Liver (tissue), 3 donors: ENCODE data around the gene GRIK2.

Experiments
- ATF3 ChIP-seq: IDR thresholded peaks from 2 replicates; pipeline ENCODE4 v1.6.1; 2016; ENCODE audit warnings: antibody characterized with exemption
- CTCF ChIP-seq: fragments of 150-350 bp; IDR thresholded peaks from 2 replicates; pipeline ENCODE4 v1.5.1; 2017; ENCODE audit warnings: improper control_type of control experiment, low read depth, low read length; ENCODE audit not compliant: missing input control
- JUND ChIP-seq, 2 donors: IDR thresholded peaks; 2 replicates each; pipeline ENCODE4 v1.6.1; 2016; ENCODE audit warnings: antibody characterized with exemption in 2 of 2
- MAX ChIP-seq: IDR thresholded peaks from 2 replicates; pipeline ENCODE4 v1.6.1; 2016; ENCODE audit warnings: antibody characterized with exemption
- NR2F2 ChIP-seq: IDR thresholded peaks from 2 replicates; pipeline ENCODE4 v1.6.1; 2016; ENCODE audit warnings: antibody characterized with exemption
- RAD21 ChIP-seq, 2 donors: IDR thresholded peaks; 2 replicates each; pipeline ENCODE4 v1.6.1; 2016; ENCODE audit warnings: antibody characterized with exemption in 2 of 2, mild to moderate bottlenecking in 2 of 2
- REST ChIP-seq: IDR thresholded peaks from 2 replicates; pipeline ENCODE4 v1.6.1; 2016; ENCODE audit warnings: antibody characterized with exemption, mild to moderate bottlenecking
- SP1 ChIP-seq: IDR thresholded peaks from 2 replicates; pipeline ENCODE4 v1.6.1; 2018; ENCODE audit warnings: antibody characterized with exemption, mild to moderate bottlenecking
- TAF1 ChIP-seq: conservative IDR thresholded peaks from 2 replicates; pipeline ENCODE4 v1.6.1; 2016; ENCODE audit warnings: antibody characterized with exemption, mild to moderate bottlenecking
- YY1 ChIP-seq: IDR thresholded peaks from 2 replicates; pipeline ENCODE4 v1.6.1; 2016; ENCODE audit warnings: antibody characterized with exemption, mild to moderate bottlenecking
- ZBTB33 ChIP-seq: IDR thresholded peaks from 2 replicates; pipeline ENCODE4 v1.6.1; 2016; ENCODE audit warnings: antibody characterized with exemption
- donor health status: healthy.
- donor health status: healthy.

GRCh38 chr6:101760843-101761621 is 367.5 kb downstream of the GRIK2 start:
- TF ChIP-seq CTCF, result no peak
- TF ChIP-seq SP1, result peak; percentile 60
- peak; percentile 93 for TF ChIP-seq MAX
- peak; percentile 75 for TF ChIP-seq YY1
- TF ChIP-seq ZBTB33, result peak; percentile 90
- TF ChIP-seq ATF3, result peak; percentile 21
- peak; percentile 59 for TF ChIP-seq REST
- peak; percentile 44 to 57 for TF ChIP-seq RAD21 (IDR thresholded peaks at IDR 0.05)
- TF ChIP-seq TAF1, result no peak
- TF ChIP-seq NR2F2, result no peak
- peak in 1 of 2 donors; percentile 68 for TF ChIP-seq JUND (IDR thresholded peaks at IDR 0.05)
